ENCODE results near the gene MVB12B.
"Not testable (repeated sequence)": the region's sequence is repeated elsewhere in the genome, so short reads cannot be mapped to it uniquely, and the experiment has no call there.

Gene MVB12B

DNA sequence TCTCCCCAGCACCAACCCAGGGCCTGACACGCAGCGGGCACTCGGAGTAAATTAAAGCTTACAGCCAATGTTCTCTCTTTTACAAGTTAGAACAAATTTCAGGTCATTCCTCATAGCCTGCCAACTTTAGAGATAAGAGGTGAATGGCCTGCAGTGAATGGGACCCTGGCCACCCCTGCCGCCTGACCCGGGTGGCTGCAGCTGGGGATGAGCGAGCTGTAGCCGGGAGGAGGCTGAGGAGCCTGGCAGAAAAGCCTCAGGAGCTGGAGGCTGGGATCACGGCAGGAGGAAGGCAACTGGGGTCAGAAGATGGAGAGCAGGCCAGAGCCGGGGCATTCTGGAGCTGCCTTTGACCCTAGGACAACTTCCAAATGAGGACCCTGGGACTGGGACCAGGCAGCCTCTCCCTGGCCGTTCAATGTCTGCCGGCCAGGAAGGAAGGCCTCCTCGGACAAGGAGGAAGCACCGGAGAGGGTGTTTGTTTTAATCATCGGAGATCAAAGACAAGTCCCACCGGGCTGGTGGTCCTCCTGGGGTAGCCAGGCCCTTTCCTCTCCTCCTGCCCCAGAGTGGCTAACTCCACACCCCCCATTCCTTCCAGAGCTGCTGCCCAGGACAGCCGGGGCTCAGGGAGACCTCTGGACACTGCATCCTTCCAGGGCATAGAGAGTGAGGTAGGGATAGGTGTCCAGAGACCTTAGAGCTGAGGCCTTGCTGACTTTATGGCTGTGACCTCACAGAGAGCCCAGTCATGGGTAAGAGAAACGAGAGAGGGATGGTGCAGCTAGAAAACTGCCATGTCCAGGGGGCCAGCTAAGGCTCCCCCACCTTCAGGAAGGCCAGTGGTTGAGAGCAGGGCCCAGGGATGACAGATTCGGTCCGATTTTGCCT is 199.8 kb downstream of the MVB12B start:
- no peak for DNase-seq

DNA sequence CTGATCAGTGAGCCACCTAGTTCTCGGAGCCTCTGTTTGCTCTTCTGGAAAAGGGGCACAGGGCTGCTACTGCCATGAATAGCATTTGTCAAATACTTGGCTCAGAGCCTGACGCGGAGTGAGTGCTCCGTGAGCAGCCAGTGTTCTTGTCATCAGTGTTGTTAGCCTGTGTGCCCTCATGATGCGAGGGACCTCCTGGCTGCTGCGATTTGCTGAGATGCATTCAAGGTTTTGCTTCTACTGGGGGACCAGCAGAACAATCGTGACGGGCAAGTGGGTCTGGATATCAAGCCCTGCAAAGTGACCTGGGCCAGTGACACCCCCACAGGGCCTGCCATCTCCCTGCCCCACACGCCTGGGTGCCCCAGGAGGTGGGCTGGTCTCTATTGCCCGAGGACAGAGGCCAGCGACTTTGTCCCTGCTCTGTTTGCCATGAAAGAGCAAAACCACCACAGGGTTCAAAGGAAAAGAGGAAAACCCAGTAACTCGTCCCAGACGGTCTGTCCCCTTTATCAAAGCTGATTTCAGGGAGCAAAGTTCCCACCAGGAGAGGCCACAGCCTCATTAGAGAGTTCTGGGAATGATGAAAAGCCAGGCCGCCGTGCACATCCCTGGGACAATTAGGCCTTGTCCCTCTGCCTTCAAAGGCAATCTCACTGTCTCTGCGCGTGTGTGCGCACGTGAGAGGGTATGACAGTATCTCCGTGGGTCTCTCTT is 200.6 kb downstream of the MVB12B start:
- no peak for DNase-seq

DNA sequence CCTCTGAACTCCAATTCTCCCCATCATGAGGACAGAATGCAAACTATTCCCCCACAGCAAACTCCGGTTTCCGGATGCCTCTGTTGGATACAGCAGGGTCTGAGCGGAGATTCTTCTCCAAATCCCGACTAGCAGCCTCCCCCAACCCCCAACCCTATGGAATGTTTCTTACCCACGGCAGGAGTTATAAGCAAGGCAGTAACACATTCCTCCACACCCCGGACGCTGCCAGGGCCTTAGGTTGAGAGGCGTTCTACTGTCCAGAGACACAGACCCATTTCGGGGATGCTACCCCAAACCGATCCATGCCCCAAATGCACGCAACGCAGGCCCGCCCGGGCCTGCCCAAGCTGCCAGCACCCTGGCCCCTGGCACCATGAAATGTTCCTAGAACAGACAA is 201.5 kb downstream of the MVB12B start:
- no peak for DNase-seq

DNA sequence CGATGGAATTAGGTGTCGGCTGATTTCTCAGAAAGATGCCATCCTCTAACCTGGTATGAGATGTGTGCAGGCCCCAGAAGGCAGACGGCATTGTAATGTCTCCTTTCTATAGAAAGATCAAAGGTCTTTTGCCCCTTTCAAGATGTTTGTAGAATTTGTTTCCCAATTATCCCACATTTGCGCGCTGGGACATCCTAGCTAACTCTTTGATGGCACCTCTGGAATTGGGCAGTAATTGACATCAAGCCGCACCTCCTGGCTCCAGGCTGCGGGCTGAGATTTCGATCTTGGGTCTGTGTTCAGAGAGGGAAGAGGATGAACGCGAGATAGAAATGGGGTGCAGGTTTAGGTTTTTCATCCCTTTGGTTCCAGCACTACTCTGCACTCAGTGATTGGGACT is 202.3 kb downstream of the MVB12B start:
- no peak for DNase-seq

DNA sequence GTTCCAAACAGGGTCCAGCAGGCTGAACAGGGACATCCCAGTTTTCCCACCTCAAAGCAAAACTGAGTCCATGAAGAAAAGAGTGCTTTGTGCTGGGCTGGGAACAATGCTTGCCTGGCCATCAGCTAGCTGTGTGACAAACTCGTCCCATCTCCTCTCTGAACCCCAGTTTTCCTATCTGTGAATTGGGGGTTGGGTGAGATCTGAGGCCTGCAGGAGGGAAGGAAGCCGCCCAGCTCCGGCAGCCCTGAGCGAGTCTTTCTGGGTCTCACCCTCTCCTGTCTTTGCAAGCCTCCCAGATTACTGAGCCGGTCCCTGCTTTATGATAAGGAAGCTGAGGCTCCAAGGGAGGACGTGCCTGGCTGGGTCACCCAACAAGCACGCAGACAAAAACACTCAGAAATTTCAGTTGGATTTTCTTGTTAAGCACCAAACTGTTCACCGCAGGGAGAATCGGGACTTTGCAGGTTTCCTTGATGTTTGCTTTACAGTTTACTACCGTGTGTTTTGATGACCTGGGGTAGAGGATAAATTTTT is 204.5 kb downstream of the MVB12B start:
- no peak for DNase-seq

DNA sequence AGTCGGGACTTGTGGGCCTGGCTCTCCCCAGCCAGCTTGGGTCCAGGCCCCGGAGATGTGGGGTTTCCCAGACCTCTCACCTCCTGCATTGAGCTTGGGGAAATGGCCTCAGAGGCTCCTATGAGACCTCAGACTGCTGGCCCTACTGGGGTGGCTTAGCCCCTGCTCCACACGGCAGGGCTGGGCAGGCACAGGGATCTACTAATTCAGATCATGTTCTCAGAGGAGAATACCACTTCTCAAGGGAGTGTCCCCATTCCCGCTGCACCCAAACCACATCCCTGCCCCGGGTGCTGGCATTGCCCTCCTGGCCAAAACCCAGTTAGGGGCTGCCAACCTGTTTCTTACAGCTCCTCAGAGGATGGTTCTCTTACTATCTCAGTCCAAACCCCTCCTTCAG is 205.0 kb downstream of the MVB12B start:
- no peak for DNase-seq

DNA sequence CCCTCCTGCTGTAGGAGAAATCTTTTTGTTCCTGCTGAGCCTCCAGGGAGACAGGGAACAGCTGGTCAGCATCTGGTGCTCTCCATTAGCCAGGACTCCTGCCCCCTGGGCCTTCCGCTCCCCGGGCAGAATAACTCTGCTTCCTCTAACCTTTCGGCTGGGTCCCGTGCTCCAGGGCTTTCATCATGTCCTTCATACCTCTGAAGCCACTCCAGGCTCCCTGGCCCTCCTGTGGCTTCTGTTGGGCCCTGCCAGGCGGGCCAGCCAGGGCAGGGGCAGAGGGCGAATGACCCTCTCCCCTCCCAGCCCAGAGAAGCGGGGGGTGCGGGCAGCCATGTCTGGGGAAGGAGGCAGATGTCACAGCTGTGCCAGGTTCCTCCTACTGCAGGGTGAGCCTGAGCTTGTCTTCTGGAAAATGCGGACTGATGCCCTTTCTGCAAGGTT is 205.4 kb downstream of the MVB12B start:
- no peak for DNase-seq

DNA sequence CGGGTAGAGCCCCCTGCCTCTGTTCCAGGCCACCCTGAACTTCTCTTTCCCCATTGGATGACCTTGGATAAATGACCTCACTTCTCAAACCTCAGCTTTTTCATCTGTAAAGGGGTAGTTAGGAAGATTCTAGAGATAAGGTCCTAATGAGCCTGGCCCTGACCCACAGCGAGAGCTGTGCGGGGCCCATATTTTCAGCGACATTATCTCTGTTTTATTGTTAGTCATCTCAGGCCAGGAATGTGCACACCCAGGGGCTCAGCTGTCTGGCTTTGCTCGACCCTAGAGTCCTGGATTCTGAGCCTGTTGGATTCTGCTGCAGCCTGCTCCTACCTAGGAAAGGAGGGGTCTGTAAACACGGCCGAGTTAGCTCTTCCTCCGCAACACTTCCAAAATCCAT is 205.9 kb downstream of the MVB12B start:
- DNase-seq, result no peak

DNA sequence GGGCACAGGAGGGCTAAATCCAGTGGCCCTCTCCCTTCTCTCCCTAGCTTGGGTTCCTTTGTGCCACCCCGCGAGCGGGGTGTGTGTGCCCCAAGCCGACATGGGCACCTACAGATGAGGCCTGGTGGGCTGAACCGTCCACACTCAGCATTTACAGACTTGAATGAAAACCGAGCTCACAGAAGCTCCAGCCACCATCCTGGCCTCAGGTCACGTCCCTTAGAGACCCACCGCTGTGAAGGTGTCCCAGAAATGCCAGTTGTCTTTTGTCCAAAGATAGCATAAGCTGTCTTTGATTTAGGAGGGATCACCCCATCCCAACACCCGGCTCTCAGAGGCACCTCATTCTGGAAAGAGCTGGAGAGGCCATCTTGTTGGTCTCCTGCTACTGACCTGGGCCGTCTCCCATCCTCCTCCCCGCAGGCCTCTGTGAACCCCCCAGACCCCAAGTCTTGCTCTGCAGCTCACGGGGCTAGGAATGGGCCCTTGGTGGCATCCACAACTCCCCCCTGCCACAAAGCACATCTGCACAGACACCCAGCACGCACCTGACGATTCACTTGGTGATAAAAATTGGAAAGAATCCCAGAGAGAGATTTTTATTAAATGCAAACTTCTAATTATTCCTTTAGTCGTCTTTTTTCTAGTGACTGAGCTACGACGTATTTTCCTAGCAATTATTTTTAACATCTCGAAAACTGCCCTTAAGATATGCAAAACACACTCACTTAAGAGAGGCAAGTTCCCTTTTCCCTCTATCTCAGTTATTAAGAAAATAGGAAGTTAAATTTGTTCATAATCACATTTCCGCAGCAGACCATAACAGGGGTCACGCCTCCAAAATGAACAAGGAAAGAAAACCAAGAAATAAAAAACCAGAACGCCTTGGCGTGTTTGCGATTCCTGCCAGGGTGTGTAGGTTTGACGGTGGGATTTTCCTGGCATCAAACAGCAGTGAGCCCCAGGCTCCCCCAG is 206.6 kb downstream of the MVB12B start:
- no peak for DNase-seq

DNA sequence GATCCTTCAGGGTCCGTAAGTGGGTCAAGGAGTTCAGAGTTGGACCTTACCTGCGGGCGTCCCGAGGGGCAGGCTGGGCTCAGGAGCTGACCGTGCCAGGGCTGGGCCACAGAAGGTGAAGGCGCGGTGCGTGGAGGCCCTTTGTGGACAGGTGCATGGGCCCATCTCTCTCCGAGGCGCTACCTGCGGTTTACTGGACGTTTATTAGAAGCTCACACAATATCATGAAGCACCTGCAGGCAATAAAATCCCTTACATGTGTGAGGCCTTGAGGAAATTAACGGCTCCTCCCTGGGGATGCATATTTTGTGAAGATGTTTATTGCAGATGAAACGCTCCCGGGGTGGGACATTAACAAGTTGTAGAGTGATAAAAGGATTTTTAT is 207.3 kb downstream of the MVB12B start:
- no peak for DNase-seq

DNA sequence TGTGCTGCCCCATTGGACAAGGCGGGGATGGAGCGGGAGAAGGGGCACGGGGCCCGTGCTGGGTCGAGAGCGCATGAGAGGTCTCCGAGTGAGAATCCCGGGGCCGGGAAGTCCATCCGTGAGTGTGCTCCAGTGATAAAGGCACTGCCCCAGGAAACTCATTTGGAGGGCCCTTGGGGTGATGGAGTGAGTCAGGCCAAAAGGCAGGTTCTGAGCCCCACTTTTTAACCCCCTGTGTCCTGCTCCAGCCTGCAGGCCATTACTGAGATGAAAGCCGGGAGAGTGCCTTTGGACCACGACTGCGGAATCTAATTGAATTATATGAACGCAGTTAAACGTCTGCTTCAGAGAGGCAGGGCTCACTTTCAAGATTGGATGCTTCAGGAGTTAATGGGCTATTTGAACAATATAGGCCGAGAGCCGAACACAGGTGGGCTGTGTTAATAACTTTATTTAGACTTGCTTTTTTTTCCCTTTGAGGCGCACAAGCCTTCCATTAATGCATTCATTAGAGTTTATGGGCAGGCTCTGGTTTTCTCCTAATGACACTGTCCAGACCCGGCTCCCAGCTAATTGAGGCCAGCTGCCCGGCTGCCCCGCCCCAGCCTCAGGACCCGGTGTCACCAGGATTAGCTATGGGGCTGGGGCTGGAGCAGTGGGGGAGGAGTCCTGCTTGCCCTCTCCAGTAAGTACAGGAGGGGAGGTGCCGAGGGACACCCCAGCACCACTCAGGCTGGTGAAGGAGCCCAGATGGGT is 208.0 kb downstream of the MVB12B start:
- no peak for DNase-seq

DNA sequence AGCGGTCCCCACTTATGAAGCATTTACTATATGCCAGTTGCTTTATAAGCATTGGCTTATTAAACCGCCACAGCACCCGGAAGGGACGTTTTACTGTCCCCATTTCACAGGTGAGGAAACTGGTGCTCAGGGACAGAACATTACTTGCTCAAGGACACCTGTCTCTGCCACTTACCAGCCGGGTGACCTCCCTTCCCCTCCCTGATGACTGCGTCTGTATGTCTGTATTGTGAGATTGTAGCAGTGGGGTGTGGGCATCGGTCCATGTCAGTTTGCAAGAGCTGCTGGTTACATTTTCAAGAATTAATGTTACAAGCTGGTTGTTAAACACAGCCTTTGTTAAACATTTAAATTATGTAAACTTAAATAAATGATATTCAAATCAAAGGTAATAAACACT is 209.5 kb downstream of the MVB12B start:
- no peak for DNase-seq

DNA sequence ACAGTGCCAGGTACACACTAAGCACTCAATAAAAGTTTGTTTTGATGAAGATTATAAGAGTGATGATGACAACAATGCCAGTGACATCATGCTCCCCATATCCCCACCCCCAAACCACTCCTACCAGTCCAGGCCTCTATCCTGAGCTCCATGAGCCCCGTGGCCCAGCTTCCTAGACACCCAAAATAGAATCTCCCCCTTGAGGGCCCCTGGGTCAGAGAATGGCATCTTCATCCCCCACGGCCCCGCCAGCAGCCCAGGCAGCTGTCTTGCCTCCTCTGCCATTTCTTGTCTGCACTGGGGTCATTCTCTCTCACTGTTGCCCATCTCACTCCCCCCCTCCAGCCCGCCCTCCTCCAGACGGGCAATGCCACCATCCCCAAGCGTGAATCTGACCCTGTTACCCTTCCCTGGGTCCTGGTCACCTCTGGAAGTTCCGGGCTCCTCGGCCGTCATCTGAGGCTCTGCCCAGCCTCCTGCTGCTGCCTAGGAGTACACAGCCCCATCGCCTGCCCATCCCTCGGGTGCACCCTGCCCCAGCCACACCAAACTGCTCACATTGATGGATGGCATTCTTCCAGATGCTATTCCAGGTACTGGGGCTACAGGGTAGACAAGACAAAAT is 210.3 kb downstream of the MVB12B start:
- DNase-seq, result no peak

DNA sequence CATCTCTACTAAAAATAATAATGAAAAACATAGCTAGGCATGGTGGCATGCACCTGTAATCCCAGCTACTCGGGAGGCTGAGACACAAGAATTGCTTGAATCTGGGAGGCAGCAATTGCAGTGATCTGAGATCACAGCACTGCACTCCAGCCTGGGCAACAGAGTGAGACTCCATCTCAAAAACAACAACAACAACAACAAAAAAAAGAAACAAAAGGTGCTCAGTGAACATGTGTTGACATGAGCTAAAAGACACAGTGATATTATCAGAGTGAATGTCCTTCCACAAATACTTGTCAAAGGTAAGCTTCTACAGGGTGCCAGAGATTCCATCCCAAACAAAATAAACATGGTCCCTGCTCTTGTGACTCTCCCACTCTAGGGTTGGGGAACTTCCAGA is 211.9 kb downstream of the MVB12B start:
- no peak for DNase-seq

DNA sequence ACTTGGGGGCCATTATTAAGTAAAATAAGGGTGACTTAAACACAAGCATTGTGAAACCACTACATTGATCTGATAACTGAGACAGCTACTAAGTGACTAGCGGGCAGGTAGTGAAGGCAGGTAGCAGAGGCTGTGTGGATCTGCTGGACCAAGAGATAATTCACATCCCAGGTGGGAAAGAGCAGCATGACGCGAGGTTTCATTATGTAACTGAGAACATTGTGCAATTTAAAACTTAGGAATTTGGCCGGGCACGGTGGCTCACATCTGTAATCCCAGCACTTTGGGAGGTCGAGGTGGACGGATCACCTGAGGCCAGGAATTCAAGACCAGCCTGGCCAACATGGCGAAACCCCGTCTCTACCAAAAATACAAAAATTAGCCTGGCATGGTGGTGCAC is 213.8 kb downstream of the MVB12B start:
- not testable (repeated sequence) for DNase-seq

DNA sequence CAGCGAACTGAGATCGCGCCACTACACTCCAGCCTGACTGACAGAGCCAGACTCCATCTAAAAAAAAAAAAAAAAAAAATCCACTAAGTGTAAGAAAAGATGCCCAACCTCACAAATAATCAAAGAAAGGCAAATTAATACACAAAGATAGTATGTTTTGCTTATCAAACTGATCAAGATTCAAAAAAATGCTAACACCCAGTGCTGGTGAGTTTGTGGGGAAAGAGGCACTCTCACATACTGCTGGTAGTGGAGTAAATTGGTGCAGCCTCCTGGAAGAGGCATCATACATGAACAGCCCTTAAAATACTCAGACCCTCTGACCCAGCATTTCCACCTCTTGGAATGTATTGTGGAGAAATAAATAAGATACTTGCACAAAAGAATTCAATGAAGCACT is 216.9 kb downstream of the MVB12B start:
- no peak for DNase-seq

DNA sequence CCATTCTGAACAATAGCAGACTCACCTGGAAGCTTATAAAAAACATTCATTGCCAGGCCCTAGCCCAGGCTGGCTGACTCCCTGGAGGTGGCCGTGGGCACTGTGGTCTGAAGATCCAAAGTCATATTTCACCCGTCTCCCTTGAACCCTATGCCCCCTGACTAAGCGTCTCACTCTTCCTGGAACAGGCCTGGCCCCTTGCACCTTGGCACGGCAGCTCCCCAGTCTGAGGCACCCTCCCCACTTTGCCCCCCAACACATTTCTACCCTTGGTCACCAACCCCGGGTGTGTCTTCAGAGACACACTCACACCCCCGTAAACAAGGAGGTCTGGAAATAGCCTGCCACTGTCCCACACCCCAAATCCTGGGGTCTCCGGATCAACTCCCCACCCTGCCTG is 218.5 kb downstream of the MVB12B start:
- DNase-seq, result no peak

DNA sequence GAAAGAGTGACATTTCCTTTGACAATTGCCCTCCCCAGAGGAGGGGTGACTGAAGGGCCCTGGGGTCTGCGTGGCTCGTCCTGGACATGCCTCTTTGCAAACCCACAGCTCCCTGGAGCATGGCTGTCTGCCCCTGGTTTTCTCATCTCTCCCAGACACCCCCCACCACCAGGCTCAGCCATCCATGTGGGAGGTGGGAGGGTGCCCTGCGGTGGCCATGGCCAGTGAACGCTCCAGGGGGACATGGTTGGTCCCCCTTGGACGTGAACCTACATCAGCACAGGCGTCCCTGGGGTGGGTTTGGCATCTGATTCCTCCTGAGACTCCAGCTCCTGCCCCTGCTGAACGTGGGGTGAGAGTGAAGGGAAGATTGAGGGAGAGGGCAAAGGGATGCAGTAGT is 219.4 kb downstream of the MVB12B start:
- no peak for DNase-seq

DNA sequence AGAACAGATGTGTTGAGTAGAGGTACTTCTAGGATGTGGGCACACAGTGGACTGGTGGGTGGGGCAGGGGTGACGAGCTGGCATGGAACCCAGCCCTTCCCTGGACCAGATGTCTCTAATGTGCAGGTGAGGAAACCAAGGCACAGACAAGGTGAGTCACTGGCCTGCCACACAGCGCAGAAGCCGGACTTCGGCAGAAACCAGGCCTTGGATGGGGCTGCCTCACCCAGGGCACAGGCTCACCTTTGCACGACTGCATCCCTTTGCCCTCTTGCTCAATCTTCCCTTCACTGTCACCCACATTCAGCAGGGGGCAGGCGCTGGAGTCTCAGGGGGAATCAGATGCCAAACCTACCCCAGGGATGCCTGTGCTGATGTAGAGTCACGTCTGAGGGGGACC is 221.7 kb downstream of the MVB12B start:
- no peak for DNase-seq

DNA sequence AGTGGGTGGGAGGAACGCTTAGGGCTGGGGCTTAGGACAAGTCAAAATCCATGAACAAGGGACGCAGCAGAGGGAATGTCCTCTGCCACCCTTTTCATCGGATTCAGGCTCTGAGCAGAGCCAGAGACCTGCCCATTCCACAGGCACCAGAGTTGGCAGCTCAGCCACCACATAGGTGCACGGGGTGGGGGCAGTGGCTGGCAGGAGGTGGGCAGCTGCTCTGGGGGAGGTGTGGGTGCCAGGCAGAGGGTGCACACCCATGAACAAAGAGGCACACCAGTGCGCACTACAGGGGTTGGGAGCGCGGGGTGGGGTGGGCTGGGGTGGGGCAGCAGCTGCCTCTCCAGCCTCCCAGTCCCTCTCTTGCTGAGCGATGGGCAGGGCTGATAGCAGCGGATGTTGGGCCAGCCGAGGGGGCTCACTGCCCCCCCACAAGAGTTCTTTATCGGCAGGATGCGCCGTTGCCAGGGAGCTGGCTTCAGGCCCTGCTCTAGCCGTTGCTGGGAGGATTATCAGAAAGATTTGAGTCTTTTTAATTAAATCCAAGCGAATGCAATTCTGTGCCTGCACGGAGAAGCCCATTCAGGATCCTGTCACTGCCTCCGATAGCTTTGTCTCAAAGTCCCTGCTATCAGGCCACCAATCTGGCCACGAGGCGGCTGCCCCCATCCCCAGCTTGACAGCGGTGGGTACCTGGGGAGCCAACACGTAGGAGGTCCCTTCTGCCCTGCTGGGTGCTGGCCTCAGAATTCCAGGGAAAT is 222.8 kb downstream of the MVB12B start:
- no peak for DNase-seq

DNA sequence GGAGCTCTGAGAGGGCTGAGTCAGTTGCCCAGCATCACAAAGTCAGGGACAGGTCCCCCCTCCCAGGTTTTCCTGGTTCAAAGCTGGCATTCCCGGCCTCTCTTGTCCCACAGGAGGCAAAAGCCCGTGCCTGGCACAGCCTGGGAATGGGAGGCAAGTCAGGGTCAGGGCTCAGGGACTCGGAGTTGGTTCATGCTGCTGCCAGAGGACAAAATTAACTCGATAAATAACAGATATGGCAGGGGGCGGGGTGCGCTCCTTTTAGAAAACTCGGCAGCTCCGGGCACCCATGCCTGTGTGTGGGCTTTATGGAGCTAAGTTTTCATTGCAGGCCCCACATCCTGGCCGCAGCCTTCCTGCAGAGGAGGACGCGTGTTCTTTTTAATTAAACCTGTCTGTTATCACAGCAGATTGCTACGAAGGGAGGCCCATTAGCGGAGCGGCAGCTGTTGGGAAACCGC is 224.3 kb downstream of the MVB12B start:
- no peak for DNase-seq
